ENCODE measurements around the gene TEX11.

TEX11 gene

DNA sequence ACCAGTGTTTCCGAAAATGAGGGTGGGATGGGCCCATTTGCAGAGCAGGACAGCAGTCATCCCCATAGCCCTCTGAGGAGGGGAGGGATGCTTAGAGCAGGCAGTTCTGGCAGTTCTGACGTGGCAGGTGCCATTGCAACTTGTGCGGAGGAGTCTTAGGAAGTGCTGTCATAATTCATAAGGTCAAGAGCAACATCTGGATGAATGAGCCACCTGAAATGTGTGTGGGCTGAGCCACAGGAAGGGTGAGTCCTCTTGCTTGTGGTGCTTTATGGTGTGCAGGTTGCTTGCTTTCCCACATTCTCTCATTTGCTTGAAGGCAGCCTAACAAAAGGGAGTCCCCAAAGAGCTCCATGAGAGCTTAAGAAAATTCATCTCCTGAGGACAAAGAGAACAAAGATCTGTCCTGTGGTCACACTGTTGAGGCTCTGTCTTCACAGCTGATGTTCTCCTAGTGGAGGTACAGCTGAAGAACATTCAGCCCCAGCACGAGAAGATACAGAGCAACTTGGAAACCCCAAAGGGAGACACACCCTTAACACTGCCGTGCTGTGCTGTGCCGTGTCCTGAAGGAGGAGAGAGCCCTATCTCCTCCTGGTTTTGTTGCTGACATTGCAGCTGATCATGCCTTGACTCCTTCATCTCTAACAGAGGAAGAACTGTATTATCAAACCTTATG, 403.6 kb downstream of the TEX11 start:
- Histone ChIP-seq H3K9me3 (no peaks in the 10 kb centered on the region), H3K36me3 (no peaks in the 10 kb centered on the region), H3K27me3 (no peaks in the 10 kb centered on the region), H3K27ac (no peak overlapping the region), H3K4me1 (ENCODE audit: control insufficient read depth in 1 of 2, insufficient read depth in 1 of 2, low read depth in 1 of 2, low read length in 1 of 2) (no peaks in the 10 kb centered on the region), H3K4me3 (ENCODE audit: low read depth in 1 of 2, low read length in 1 of 2) (no peak overlapping the region)
- TF ChIP-seq, protein P1, sequence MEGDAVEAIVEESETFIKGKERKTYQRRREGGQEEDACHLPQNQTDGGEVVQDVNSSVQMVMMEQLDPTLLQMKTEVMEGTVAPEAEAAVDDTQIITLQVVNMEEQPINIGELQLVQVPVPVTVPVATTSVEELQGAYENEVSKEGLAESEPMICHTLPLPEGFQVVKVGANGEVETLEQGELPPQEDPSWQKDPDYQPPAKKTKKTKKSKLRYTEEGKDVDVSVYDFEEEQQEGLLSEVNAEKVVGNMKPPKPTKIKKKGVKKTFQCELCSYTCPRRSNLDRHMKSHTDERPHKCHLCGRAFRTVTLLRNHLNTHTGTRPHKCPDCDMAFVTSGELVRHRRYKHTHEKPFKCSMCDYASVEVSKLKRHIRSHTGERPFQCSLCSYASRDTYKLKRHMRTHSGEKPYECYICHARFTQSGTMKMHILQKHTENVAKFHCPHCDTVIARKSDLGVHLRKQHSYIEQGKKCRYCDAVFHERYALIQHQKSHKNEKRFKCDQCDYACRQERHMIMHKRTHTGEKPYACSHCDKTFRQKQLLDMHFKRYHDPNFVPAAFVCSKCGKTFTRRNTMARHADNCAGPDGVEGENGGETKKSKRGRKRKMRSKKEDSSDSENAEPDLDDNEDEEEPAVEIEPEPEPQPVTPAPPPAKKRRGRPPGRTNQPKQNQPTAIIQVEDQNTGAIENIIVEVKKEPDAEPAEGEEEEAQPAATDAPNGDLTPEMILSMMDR (IDR thresholded peaks at IDR 0.05): no peak

DNA sequence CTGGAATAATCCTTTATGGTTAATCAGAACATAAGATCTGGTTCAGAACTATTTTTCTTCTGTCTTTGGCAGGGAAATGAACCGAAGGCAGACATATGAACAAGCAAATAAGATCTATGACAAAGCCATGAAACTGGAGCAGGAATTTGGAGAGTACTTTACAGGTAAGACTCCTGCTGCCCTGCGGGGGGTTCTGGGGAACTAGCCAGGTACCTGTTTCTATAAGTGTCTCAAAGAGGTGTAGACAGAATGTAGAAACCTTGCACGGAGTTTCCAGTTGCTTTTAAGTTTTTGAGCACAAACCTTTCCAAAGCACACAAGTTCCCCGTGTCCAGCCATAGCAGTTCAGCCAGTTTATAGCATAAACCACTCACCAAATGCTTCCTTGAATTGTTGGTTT, 407.7 kb downstream of the TEX11 start:
- H3K4me3 ChIP-seq (ENCODE audit: low read depth in 1 of 2, low read length in 1 of 2): no peak overlapping the region
- TF ChIP-seq, protein P1 (IDR thresholded peaks at IDR 0.05): no peak
- H3K27ac ChIP-seq: no peak overlapping the region
- no peaks in the 10 kb centered on the region for H3K36me3 ChIP-seq
- H3K4me1 ChIP-seq (ENCODE audit: control insufficient read depth in 1 of 2, insufficient read depth in 1 of 2, low read depth in 1 of 2, low read length in 1 of 2): no peaks in the 10 kb centered on the region
- no peaks in the 10 kb centered on the region for H3K27me3 ChIP-seq
- no peaks in the 10 kb centered on the region for H3K9me3 ChIP-seq

DNA sequence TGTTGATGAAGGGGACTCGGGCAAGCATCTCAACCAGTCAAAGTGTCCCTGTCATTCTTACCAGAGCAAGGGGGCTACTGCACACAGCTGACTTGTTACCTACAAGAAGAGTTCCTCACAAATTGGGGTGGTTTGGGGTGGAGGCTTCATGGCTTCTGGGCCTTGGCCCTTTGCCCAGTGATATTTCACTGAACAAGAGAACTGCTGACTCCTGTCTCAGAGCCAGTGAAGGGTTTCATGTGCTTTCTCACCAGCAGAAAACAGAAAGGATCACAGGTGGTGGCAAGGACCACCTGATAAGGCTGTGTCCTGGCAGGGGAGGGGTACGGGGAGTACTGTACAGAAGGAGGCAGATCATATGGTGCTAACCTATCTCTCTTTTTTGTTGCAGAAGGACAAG, 410.4 kb downstream of the TEX11 start:
- Histone ChIP-seq H3K27ac (no peak overlapping the region), H3K9me3 (no peaks in the 10 kb centered on the region), H3K27me3 (no peaks in the 10 kb centered on the region), H3K4me1 (ENCODE audit: control insufficient read depth in 1 of 2, insufficient read depth in 1 of 2, low read depth in 1 of 2, low read length in 1 of 2) (no peaks in the 10 kb centered on the region), H3K4me3 (ENCODE audit: low read depth in 1 of 2, low read length in 1 of 2) (no peak overlapping the region), H3K36me3 (no peaks in the 10 kb centered on the region)
- TF ChIP-seq, protein P1 (IDR thresholded peaks at IDR 0.05): no peak

DNA sequence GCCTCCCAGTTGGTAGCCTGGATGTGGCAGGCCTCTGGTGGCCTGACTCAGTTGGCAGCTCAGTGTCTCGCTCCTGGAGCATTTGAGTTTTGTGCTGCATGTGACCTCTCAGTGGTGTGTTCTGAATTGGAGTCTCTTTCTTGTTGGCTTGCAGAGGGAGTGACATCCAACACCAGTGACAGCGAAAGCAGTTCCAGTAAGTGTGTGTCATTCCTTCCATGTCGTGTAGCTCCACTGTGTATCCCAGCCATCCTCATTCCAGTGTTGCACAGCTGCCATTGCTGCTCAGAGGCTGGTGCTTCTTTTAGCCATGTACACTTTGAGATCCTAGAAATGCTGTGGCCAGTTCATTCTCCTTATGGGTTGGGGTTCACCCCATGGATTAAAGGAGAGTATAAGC, 411.5 kb downstream of the TEX11 start:
- Histone ChIP-seq H3K4me3 (ENCODE audit: low read depth in 1 of 2, low read length in 1 of 2) (no peak overlapping the region), H3K36me3 (no peaks in the 10 kb centered on the region), H3K9me3 (no peaks in the 10 kb centered on the region), H3K4me1 (ENCODE audit: control insufficient read depth in 1 of 2, insufficient read depth in 1 of 2, low read depth in 1 of 2, low read length in 1 of 2) (no peaks in the 10 kb centered on the region), H3K27me3 (no peaks in the 10 kb centered on the region), H3K27ac (no peak overlapping the region)
- TF ChIP-seq, protein P1 (IDR thresholded peaks at IDR 0.05): no peak

DNA sequence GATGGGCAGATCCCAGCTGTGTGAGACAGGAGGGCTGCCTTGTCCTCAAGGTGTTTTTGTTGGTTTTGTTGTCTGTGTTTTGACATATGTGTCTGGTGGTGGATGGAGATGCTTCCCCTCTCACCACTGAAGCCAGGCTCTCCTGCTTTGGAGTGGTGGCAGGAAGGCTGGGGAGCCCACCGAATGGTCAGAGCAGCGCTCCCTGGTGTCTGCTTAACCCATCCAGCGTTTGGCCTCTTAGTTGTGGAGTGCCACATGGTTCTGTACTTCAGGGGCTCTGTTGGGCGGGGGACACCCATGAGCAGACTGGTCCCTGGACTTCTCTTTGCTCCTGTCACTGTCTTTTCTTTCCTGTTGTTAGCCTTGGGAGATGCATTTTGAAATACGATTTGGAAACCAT, 412.0 kb downstream of the TEX11 start:
- TF ChIP-seq, protein P1 (IDR thresholded peaks at IDR 0.05): no peak

More for the DNA sequence above, 412.0 kb downstream of the TEX11 start:
- Histone ChIP-seq H3K36me3 (no peaks in the 10 kb centered on the region), H3K4me3 (ENCODE audit: low read depth in 1 of 2, low read length in 1 of 2) (no peak overlapping the region), H3K4me1 (ENCODE audit: control insufficient read depth in 1 of 2, insufficient read depth in 1 of 2, low read depth in 1 of 2, low read length in 1 of 2) (no peaks in the 10 kb centered on the region), H3K9me3 (no peaks in the 10 kb centered on the region), H3K27me3 (no peaks in the 10 kb centered on the region), H3K27ac (no peak overlapping the region)
